K562 (cell line): ENCODE data around the gene CHST1.

Source experiments
- CREB1 ChIP-seq, 2 experiments: sonication (generic) in 1 of 2; formaldehyde crosslinking in 1 of 2; IDR thresholded peaks; 2 replicates each; pipeline versions ENCODE4 v1.6.1 to v1.8.0; 2012 to 2022; ENCODE audit warnings: inconsistent platforms in 1 of 2, mild to moderate bottlenecking in 1 of 2, missing genetic modification reagents in 1 of 2, moderate library complexity in 1 of 2
- ILF3 ChIP-seq: fragments of 450-650 bp; IDR thresholded peaks from 2 replicates; pipeline ENCODE4 v1.6.1; 2018; ENCODE audit warnings: antibody characterized with exemption, mild to moderate bottlenecking, moderate library complexity, borderline replicate concordance
- JUN ChIP-seq, 2 experiments: sonication (generic) in 1 of 2; formaldehyde crosslinking in 1 of 2; IDR thresholded peaks; 2 replicates each; pipeline versions ENCODE4 v1.6.1 to v1.8.0; 2012 to 2022; ENCODE audit warnings: borderline replicate concordance in 2 of 2, mild to moderate bottlenecking in 2 of 2, improper control_type of control experiment in 1 of 2, low read depth in 1 of 2, low read length in 1 of 2, missing genetic modification reagents in 1 of 2
- RAD21 ChIP-seq, 2 experiments: fragments of 250-450 bp in 1 of 2; fragments of 450-650 bp in 1 of 2; sonication (Bioruptor Pico) in 1 of 2; formaldehyde crosslinking in 1 of 2; IDR thresholded peaks in 1 of 2; conservative IDR thresholded peaks in 1 of 2; 2 replicates each; pipeline versions ENCODE4 v1.4.0 to v1.8.0; 2020 to 2022; ENCODE audit warnings: mild to moderate bottlenecking in 2 of 2, moderate library complexity in 1 of 2
- ZC3H11A ChIP-seq: IDR thresholded peaks from 2 replicates; pipeline ENCODE4 v1.6.1; 2012; ENCODE audit warnings: low read depth, low read length, improper control_type of control experiment
- TF ChIP-seq, protein P1 (sequence below), 3 experiments: IDR thresholded peaks in 2 of 3; conservative IDR thresholded peaks in 1 of 3; 2 replicates each; pipeline ENCODE4 v1.5.1; 2011 to 2012; ENCODE audit warnings: low read length in 3 of 3, mild to moderate bottlenecking in 3 of 3, control low read depth in 2 of 3, improper control_type of control experiment in 1 of 3, inconsistent platforms in 1 of 3, low read depth in 1 of 3, mixed read lengths in 1 of 3, moderate library complexity in 1 of 3; ENCODE audit not compliant: insufficient read depth in 2 of 3

GRCh38 chr11:45614196-45614828, 51.1 kb downstream of the CHST1 start:
- TF ChIP-seq, protein P1, sequence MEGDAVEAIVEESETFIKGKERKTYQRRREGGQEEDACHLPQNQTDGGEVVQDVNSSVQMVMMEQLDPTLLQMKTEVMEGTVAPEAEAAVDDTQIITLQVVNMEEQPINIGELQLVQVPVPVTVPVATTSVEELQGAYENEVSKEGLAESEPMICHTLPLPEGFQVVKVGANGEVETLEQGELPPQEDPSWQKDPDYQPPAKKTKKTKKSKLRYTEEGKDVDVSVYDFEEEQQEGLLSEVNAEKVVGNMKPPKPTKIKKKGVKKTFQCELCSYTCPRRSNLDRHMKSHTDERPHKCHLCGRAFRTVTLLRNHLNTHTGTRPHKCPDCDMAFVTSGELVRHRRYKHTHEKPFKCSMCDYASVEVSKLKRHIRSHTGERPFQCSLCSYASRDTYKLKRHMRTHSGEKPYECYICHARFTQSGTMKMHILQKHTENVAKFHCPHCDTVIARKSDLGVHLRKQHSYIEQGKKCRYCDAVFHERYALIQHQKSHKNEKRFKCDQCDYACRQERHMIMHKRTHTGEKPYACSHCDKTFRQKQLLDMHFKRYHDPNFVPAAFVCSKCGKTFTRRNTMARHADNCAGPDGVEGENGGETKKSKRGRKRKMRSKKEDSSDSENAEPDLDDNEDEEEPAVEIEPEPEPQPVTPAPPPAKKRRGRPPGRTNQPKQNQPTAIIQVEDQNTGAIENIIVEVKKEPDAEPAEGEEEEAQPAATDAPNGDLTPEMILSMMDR (IDR thresholded peaks at IDR 0.05 in 2 of 3, conservative IDR thresholded peaks at IDR 0.05 in 1 of 3; ENCODE audit: insufficient read depth in 2 of 3, low read depth in 1 of 3, low read length in 3 of 3), result no peak
- TF ChIP-seq CREB1 (IDR thresholded peaks at IDR 0.05), result no peak
- TF ChIP-seq CREB1 (CRISPR knock-in tag; IDR thresholded peaks at IDR 0.05), result no peak
- TF ChIP-seq ZC3H11A, result no peak
- TF ChIP-seq ILF3, result no peak
- no peak for TF ChIP-seq JUN (IDR thresholded peaks at IDR 0.05; ENCODE audit: borderline replicate concordance, low read depth, low read length)
- TF ChIP-seq JUN (CRISPR knock-in tag; IDR thresholded peaks at IDR 0.05; ENCODE audit: borderline replicate concordance), result no peak
- TF ChIP-seq RAD21 (CRISPR knock-in tag; conservative IDR thresholded peaks at IDR 0.05 in 1 of 2, IDR thresholded peaks at IDR 0.05 in 1 of 2), result no peak
